NCI-H1694 (cell line): Measurements from ENCODE around the gene TERB1.
A peak's percentile ranks its signal among the peaks of the same experiment; 100 is the strongest.

Experiments used
- DNase-seq: peaks from one replicate; lab custom pipeline; 2025; lab: John Stamatoyannopoulos, UW

TERB1 gene

GRCh38 chr16:66750279-66751052 lies 50.9 kb downstream of the TERB1 start:
- no peak for DNase-seq

- DNase-seq: no peak
These were observed 54.7 kb downstream of the TERB1 start for GRCh38 chr16:66746682-66747081.

- DNase-seq: no peak
These were observed 55.3 kb downstream of the TERB1 start for GRCh38 chr16:66746048-66746447.

- DNase-seq: no peak
These were observed 59.2 kb downstream of the TERB1 start for GRCh38 chr16:66741950-66742808.

GRCh38 chr16:66741169-66741900 lies 60.0 kb downstream of the TERB1 start:
- no peak for DNase-seq

GRCh38 chr16:66740533-66740932 lies 60.9 kb downstream of the TERB1 start:
- DNase-seq: no peak

GRCh38 chr16:66740010-66740409 lies 61.4 kb downstream of the TERB1 start:
- DNase-seq: peak; percentile 36

- DNase-seq: no peak
These were observed 65.5 kb downstream of the TERB1 start for GRCh38 chr16:66735891-66736290.

GRCh38 chr16:66731101-66731500 lies 70.3 kb downstream of the TERB1 start:
- no peak for DNase-seq

- no peak for DNase-seq
These were observed 72.6 kb downstream of the TERB1 start for GRCh38 chr16:66728804-66729203.

GRCh38 chr16:66728117-66728787 lies 73.1 kb downstream of the TERB1 start:
- DNase-seq: peak; percentile 60

- DNase-seq: no peak
These were observed 80.6 kb downstream of the TERB1 start for GRCh38 chr16:66720766-66721165.

GRCh38 chr16:66719246-66719645 lies 82.1 kb downstream of the TERB1 start:
- DNase-seq: no peak

- no peak for DNase-seq
These were observed 83.6 kb downstream of the TERB1 start for GRCh38 chr16:66717776-66718175.

- DNase-seq: no peak
These were observed 84.2 kb downstream of the TERB1 start for GRCh38 chr16:66717112-66717675.

GRCh38 chr16:66714654-66715307 lies 86.6 kb downstream of the TERB1 start:
- peak; percentile 95 for DNase-seq

GRCh38 chr16:66714062-66714461 lies 87.3 kb downstream of the TERB1 start:
- DNase-seq: no peak

- DNase-seq: no peak
These were observed 88.3 kb downstream of the TERB1 start for GRCh38 chr16:66713076-66713475.

GRCh38 chr16:66712512-66712911 lies 88.9 kb downstream of the TERB1 start:
- DNase-seq: no peak

GRCh38 chr16:66711581-66711980 lies 89.8 kb downstream of the TERB1 start:
- DNase-seq: no peak

- DNase-seq: no peak
These were observed 94.9 kb downstream of the TERB1 start for GRCh38 chr16:66706506-66706880.
